ENCODE measurements around the gene ATE1.

Gene ATE1

GRCh38 chr10:121956111-121957061, 28.6 kb upstream of the ATE1 start:
- Histone ChIP-seq H3K36me3 (ENCODE audit: control insufficient read depth, insufficient read depth, low read length) (peaks cover 22% of the 10 kb centered on the region), H3K9me3 (ENCODE audit: control insufficient read depth, low read length) (no peaks in the 10 kb centered on the region), H3K4me3 (ENCODE audit: insufficient read depth, low read depth, low read length, poor library complexity, severe bottlenecking) (no peak overlapping the region), H3K27ac (ENCODE audit: insufficient read depth, low read length, poor library complexity, severe bottlenecking) (no peak overlapping the region), H3K4me1 (ENCODE audit: control insufficient read depth, insufficient read depth, low read length, poor library complexity, severe bottlenecking) (no peaks in the 10 kb centered on the region), H3K27me3 (replicated peaks; ENCODE audit: control insufficient read depth, insufficient read depth, low read length, poor library complexity, severe bottlenecking) (no peaks in the 10 kb centered on the region)
- DNase-seq = no peak

DNA sequence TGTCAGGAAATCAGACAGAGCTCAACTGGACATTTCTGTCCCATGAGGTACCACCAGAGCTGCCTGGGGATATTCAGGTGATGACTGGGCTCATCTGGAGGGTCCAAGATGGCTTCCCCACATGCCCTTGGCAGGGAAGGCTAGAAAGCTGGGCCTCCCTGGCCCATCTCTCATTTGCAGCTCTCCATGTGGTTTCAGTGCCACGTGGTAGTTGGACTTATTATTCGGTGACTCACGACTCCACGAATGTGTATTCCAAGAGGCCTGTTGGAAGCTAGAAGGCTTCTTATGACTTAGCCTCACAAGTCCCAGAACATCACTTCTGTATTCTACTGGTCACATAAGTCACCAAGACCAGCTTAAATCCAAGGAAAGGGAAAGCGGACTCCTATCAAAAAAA, 24.4 kb upstream of the ATE1 start:
- Histone ChIP-seq H3K4me1 (ENCODE audit: control insufficient read depth, insufficient read depth, low read length, poor library complexity, severe bottlenecking) (no peaks in the 10 kb centered on the region), H3K4me3 (ENCODE audit: insufficient read depth, low read depth, low read length, poor library complexity, severe bottlenecking) (no peak overlapping the region), H3K36me3 (ENCODE audit: control insufficient read depth, insufficient read depth, low read length) (peaks cover 4% of the 10 kb centered on the region), H3K27ac (ENCODE audit: insufficient read depth, low read length, poor library complexity, severe bottlenecking) (no peak overlapping the region), H3K9me3 (ENCODE audit: control insufficient read depth, low read length) (no peaks in the 10 kb centered on the region), H3K27me3 (replicated peaks; ENCODE audit: control insufficient read depth, insufficient read depth, low read length, poor library complexity, severe bottlenecking) (no peaks in the 10 kb centered on the region)
- no peak for DNase-seq

DNA sequence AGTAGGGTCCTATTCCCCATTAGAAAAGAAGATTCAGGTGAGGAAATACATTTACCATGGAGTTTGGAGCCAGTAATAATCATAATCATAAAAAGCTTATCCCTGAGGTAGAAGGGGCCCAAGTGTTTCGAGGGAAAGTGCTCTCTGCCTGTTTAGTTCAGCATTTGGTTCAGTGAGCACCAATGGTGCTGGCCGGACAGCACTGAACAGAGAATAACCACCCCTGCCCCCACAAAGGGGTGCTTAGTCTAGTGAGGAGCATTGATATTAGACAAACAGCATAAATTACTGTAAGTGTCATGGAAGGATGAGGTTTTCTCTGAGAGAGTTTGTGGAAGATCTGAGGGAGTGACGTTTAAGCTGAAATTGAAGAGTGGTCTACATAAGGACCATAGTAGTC, 21.6 kb upstream of the ATE1 start:
- no peak overlapping the region for H3K27ac ChIP-seq (ENCODE audit: insufficient read depth, low read length, poor library complexity, severe bottlenecking)
- no peak overlapping the region for H3K4me3 ChIP-seq (ENCODE audit: insufficient read depth, low read depth, low read length, poor library complexity, severe bottlenecking)
- H3K27me3 ChIP-seq (replicated peaks; ENCODE audit: control insufficient read depth, insufficient read depth, low read length, poor library complexity, severe bottlenecking) = no peaks in the 10 kb centered on the region
- no peak for DNase-seq
- H3K36me3 ChIP-seq (ENCODE audit: control insufficient read depth, insufficient read depth, low read length) = peaks cover 4% of the 10 kb centered on the region
- no peaks in the 10 kb centered on the region for H3K9me3 ChIP-seq (ENCODE audit: control insufficient read depth, low read length)
- no peaks in the 10 kb centered on the region for H3K4me1 ChIP-seq (ENCODE audit: control insufficient read depth, insufficient read depth, low read length, poor library complexity, severe bottlenecking)

DNA sequence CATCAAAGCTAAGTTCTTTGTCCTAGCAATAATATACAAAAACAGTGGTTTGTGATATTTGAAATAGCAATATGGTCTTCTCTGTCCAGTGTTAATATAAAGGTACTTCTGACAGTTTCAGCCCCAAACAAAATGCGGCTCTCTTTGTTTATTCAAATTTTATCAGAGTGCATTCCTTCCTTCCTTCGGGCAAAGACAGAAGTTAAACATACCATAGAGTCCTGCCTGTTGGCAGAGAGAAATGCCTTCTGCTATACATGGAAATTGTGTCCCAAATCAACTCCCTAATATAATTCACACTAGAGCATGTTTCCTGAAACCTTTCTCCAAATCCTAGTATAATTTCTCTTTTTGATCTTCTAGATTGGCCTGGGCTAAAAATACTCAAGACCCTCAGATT, 21.2 kb upstream of the ATE1 start:
- no peak overlapping the region for H3K27ac ChIP-seq (ENCODE audit: insufficient read depth, low read length, poor library complexity, severe bottlenecking)
- peaks cover 4% of the 10 kb centered on the region for H3K36me3 ChIP-seq (ENCODE audit: control insufficient read depth, insufficient read depth, low read length)
- DNase-seq = no peak
- no peaks in the 10 kb centered on the region for H3K9me3 ChIP-seq (ENCODE audit: control insufficient read depth, low read length)
- H3K4me3 ChIP-seq (ENCODE audit: insufficient read depth, low read depth, low read length, poor library complexity, severe bottlenecking) = no peak overlapping the region
- no peaks in the 10 kb centered on the region for H3K4me1 ChIP-seq (ENCODE audit: control insufficient read depth, insufficient read depth, low read length, poor library complexity, severe bottlenecking)
- no peaks in the 10 kb centered on the region for H3K27me3 ChIP-seq (replicated peaks; ENCODE audit: control insufficient read depth, insufficient read depth, low read length, poor library complexity, severe bottlenecking)

GRCh38 chr10:121947343-121948330, 19.8 kb upstream of the ATE1 start:
- H3K36me3 ChIP-seq (ENCODE audit: control insufficient read depth, insufficient read depth, low read length) = no peaks in the 10 kb centered on the region
- H3K4me3 ChIP-seq (ENCODE audit: insufficient read depth, low read depth, low read length, poor library complexity, severe bottlenecking) = no peak overlapping the region
- no peaks in the 10 kb centered on the region for H3K9me3 ChIP-seq (ENCODE audit: control insufficient read depth, low read length)
- no peak for DNase-seq
- no peaks in the 10 kb centered on the region for H3K4me1 ChIP-seq (ENCODE audit: control insufficient read depth, insufficient read depth, low read length, poor library complexity, severe bottlenecking)
- H3K27ac ChIP-seq (ENCODE audit: insufficient read depth, low read length, poor library complexity, severe bottlenecking) = no peak overlapping the region
- no peaks in the 10 kb centered on the region for H3K27me3 ChIP-seq (replicated peaks; ENCODE audit: control insufficient read depth, insufficient read depth, low read length, poor library complexity, severe bottlenecking)

- Histone ChIP-seq H3K9me3 (ENCODE audit: control insufficient read depth, low read length) (no peaks in the 10 kb centered on the region), H3K27me3 (replicated peaks; ENCODE audit: control insufficient read depth, insufficient read depth, low read length, poor library complexity, severe bottlenecking) (no peaks in the 10 kb centered on the region), H3K4me3 (ENCODE audit: insufficient read depth, low read depth, low read length, poor library complexity, severe bottlenecking) (no peak overlapping the region), H3K27ac (ENCODE audit: insufficient read depth, low read length, poor library complexity, severe bottlenecking) (no peak overlapping the region), H3K4me1 (ENCODE audit: control insufficient read depth, insufficient read depth, low read length, poor library complexity, severe bottlenecking) (no peaks in the 10 kb centered on the region), H3K36me3 (ENCODE audit: control insufficient read depth, insufficient read depth, low read length) (no peaks in the 10 kb centered on the region)
- no peak for DNase-seq
Observed at GRCh38 chr10:121942749-121943416, 15.1 kb upstream of the ATE1 start.

DNA sequence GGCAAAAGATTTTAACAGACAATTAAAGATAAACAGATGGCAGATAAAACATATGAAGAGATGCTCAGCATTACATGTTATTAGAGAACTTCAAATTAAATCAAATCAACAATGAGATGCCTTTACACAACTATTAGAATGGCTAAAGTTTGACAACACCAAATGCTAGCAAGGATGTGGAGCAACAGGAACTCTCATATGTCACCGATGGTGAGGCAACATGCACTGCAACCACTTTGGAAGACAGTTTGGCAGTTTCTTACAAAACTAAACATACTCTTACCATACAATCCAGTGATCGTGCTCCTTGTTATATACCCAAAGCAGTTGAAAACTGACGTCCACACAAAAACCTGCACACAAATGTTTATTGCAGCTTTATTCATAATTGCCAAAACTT, 13.7 kb upstream of the ATE1 start:
- DNase-seq = no peak
- Histone ChIP-seq H3K4me1 (ENCODE audit: control insufficient read depth, insufficient read depth, low read length, poor library complexity, severe bottlenecking) (no peaks in the 10 kb centered on the region), H3K4me3 (ENCODE audit: insufficient read depth, low read depth, low read length, poor library complexity, severe bottlenecking) (no peak overlapping the region), H3K27me3 (replicated peaks; ENCODE audit: control insufficient read depth, insufficient read depth, low read length, poor library complexity, severe bottlenecking) (no peaks in the 10 kb centered on the region), H3K9me3 (ENCODE audit: control insufficient read depth, low read length) (no peaks in the 10 kb centered on the region), H3K27ac (ENCODE audit: insufficient read depth, low read length, poor library complexity, severe bottlenecking) (no peak overlapping the region), H3K36me3 (ENCODE audit: control insufficient read depth, insufficient read depth, low read length) (no peaks in the 10 kb centered on the region)

DNA sequence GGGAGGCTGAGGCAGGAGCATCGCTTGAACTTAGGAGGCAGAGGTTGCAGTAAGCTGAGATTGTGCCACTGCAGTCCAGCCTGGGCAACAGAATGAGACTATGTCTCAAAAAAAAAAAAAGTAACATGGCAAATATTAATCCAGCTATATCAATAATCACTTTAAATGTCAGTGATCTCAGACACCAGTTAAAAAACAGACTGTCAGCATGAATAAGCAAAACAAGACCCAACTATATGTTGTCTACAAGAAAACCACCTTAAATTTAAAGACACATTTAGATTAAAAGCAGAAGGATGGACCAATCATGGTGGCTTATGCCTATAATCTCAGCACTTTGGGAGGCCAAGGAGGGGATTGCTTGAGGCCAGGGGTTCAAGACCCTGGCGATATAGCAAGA, 8.5 kb upstream of the ATE1 start:
- H3K27me3 ChIP-seq (replicated peaks; ENCODE audit: control insufficient read depth, insufficient read depth, low read length, poor library complexity, severe bottlenecking) = no peaks in the 10 kb centered on the region
- H3K36me3 ChIP-seq (ENCODE audit: control insufficient read depth, insufficient read depth, low read length) = no peaks in the 10 kb centered on the region
- no peak overlapping the region for H3K4me3 ChIP-seq (ENCODE audit: insufficient read depth, low read depth, low read length, poor library complexity, severe bottlenecking)
- H3K4me1 ChIP-seq (ENCODE audit: control insufficient read depth, insufficient read depth, low read length, poor library complexity, severe bottlenecking) = no peaks in the 10 kb centered on the region
- no peak for DNase-seq
- no peaks in the 10 kb centered on the region for H3K9me3 ChIP-seq (ENCODE audit: control insufficient read depth, low read length)
- no peak overlapping the region for H3K27ac ChIP-seq (ENCODE audit: insufficient read depth, low read length, poor library complexity, severe bottlenecking)

DNA sequence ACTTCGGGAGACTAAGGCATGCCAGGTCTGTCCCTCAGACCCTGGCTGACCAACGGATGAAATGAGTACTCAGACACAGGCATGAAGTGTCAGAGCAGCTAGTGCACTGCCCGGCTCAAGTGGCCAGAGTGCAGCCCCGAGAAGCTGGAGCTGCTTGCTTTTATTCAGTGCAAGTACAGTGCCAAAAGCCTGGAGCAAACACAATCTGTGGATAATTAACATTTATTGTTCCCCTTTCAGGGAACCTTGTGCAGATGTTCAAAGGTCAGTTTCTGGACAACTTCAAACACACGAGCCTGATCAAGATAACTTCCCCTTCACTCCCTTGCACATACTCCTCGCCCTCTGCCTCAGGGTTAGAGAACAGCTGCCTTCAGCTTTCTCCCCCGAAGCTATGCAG, 7.9 kb upstream of the ATE1 start:
- Histone ChIP-seq H3K4me1 (ENCODE audit: control insufficient read depth, insufficient read depth, low read length, poor library complexity, severe bottlenecking) (no peaks in the 10 kb centered on the region), H3K27ac (ENCODE audit: insufficient read depth, low read length, poor library complexity, severe bottlenecking) (no peak overlapping the region), H3K27me3 (replicated peaks; ENCODE audit: control insufficient read depth, insufficient read depth, low read length, poor library complexity, severe bottlenecking) (no peaks in the 10 kb centered on the region), H3K4me3 (ENCODE audit: insufficient read depth, low read depth, low read length, poor library complexity, severe bottlenecking) (no peak overlapping the region), H3K9me3 (ENCODE audit: control insufficient read depth, low read length) (no peaks in the 10 kb centered on the region), H3K36me3 (ENCODE audit: control insufficient read depth, insufficient read depth, low read length) (no peaks in the 10 kb centered on the region)
- no peak for DNase-seq
